Ovary (tissue), 3 donors: ENCODE data around the gene NEK1.
"Not testable (repeated sequence)": the region's sequence is repeated elsewhere in the genome, so short reads cannot be mapped to it uniquely, and the experiment has no call there.

Experiments
- POLR2A ChIP-seq: fragments of 450-650 bp; IDR thresholded peaks from one replicate; pipeline ENCODE4 v1.6.1; 2017; ENCODE audit warnings: antibody characterized with exemption, mild to moderate bottlenecking, moderate library complexity
- TF ChIP-seq, protein P1 (sequence below), 3 donors: fragments of 450-650 bp in 2 of 3; fragments of 200-600 bp in 1 of 3; IDR thresholded peaks; one replicate each; pipeline versions ENCODE4 v1.5.1 to v1.8.0; 2016 to 2022; ENCODE audit warnings: antibody characterized with exemption in 3 of 3, mild to moderate bottlenecking in 1 of 3
- donor health status: DM: no; HTN: no; CAD: no.

DNA sequence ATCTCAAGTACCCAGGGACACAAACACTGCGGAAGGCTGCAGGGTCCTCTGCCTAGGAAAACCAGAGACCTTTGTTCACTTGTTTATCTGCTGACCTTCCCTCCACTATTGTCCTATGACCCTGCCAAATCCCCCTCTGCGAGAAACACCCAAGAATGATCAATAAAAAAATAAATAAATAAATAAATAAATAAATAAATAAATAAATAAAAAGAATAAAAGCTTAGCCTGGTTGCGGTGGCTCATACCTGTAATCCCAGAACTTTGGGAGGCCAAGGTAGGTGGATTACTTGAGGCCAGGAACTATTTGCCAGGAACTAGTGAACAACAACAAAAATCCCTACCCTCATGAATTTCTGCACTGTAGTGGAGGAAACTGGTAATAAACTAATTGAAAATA, 41.4 kb downstream of the NEK1 start:
- not testable (repeated sequence) for TF ChIP-seq POLR2A
- TF ChIP-seq, protein P1, sequence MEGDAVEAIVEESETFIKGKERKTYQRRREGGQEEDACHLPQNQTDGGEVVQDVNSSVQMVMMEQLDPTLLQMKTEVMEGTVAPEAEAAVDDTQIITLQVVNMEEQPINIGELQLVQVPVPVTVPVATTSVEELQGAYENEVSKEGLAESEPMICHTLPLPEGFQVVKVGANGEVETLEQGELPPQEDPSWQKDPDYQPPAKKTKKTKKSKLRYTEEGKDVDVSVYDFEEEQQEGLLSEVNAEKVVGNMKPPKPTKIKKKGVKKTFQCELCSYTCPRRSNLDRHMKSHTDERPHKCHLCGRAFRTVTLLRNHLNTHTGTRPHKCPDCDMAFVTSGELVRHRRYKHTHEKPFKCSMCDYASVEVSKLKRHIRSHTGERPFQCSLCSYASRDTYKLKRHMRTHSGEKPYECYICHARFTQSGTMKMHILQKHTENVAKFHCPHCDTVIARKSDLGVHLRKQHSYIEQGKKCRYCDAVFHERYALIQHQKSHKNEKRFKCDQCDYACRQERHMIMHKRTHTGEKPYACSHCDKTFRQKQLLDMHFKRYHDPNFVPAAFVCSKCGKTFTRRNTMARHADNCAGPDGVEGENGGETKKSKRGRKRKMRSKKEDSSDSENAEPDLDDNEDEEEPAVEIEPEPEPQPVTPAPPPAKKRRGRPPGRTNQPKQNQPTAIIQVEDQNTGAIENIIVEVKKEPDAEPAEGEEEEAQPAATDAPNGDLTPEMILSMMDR (IDR thresholded peaks at IDR 0.05): not testable (repeated sequence)
